Activated T-helper 2 cell treated with anti-CD3 and anti-CD28 coated beads, Interferon-gamma antibody, Interleukin-2, Interleukin-4, amounts not matched to agents 10 μg/mL and 5 μg/mL and 100 μg/mL, durations not matched to agents 14 hours and 24 hours and 36 hours (primary cell): Measurements from ENCODE around the gene PHLPP1. TPM values are rescaled to one million over a fixed set of nuclear protein-coding genes. Genes with fewer than 3 reads are reported as not detected.
A peak's percentile ranks its signal among the peaks of the same experiment; 100 is the strongest.
"Not testable (repeated sequence)": the region's sequence is repeated elsewhere in the genome, so short reads cannot be mapped to it uniquely, and the experiment has no call there.

Source experiments
- DNase-seq: peaks from one replicate; pipeline ENCODE4 v3.0.0; 2021; ENCODE audit warnings: low spot score
- H3K27ac Mint-ChIP-seq: one replicate; pipeline ENCODE4 v1.8.0; 2021; ENCODE audit warnings: mixed read lengths
- H3K27me3 Mint-ChIP-seq: one replicate; pipeline ENCODE4 v1.8.0; 2021; ENCODE audit warnings: low read depth, mixed read lengths
- H3K36me3 Mint-ChIP-seq: one replicate; pipeline ENCODE4 v1.8.0; 2021; ENCODE audit warnings: low read depth, mixed read lengths
- H3K4me1 Mint-ChIP-seq: one replicate; pipeline ENCODE4 v1.8.0; 2021; ENCODE audit warnings: low read depth, mixed read lengths
- H3K4me3 Mint-ChIP-seq: one replicate; pipeline ENCODE4 v1.8.0; 2021; ENCODE audit warnings: low read depth, mild to moderate bottlenecking, moderate library complexity, mixed read lengths
- H3K9me3 Mint-ChIP-seq: one replicate; pipeline ENCODE4 v1.8.0; 2021; ENCODE audit warnings: mixed read lengths
- intact Hi-C: fragments of 100-400 bp; cut with micrococcal nuclease; formaldehyde crosslinking; loops from one replicate; pipeline ENCODE4 v1.15.1; 2023
- total RNA-seq: library from RNA; stranded (reverse); gene quantifications from 2 replicates; pipeline ENCODE4 v1.2.3, GENCODE V29; 2022

Gene PHLPP1
- total RNA-seq, 1 donor from 2014 or later, result 31.1 TPM

DNA sequence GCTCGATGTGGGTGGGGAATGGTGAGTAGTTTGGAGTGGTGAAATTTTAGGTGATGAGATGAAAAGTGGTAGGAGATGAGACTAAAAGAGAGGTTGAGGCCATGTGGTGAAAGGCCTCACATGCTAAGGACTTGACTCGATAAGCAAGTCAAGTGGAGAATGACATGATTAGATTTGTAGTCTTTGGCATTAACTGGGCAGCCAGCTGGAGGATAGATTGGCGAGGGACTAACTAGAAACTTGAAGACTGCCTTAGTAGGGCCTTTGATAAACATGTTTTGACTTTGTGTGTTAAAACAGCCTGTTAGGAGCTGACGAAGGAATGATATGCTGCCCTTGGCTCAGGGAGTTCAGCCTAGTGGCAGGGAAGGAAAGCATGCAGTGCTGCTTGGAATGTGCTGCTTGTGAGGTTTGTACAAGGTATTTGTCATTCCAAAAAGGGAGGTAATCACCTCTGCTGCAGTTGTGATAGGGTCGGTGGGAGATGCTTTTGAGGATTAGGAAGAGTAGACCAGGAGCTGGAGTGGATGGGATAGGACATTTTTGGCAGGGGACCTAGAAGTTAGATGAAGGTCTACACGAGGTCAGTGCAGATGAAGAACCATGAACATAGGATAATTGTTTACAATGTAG is 22.0 kb downstream of the PHLPP1 start:
- intact Hi-C loops, result no loop called here
- no peak for DNase-seq
- H3K9me3 Mint-ChIP-seq, result peaks cover 8% of the 10 kb centered on the region
- H3K36me3 Mint-ChIP-seq, result peaks cover 21% of the 10 kb centered on the region
- peaks cover 29% of the 10 kb centered on the region for H3K4me1 Mint-ChIP-seq
- no peak overlapping the region for H3K27ac Mint-ChIP-seq
- no peak overlapping the region for H3K4me3 Mint-ChIP-seq
- no peaks in the 10 kb centered on the region for H3K27me3 Mint-ChIP-seq

DNA sequence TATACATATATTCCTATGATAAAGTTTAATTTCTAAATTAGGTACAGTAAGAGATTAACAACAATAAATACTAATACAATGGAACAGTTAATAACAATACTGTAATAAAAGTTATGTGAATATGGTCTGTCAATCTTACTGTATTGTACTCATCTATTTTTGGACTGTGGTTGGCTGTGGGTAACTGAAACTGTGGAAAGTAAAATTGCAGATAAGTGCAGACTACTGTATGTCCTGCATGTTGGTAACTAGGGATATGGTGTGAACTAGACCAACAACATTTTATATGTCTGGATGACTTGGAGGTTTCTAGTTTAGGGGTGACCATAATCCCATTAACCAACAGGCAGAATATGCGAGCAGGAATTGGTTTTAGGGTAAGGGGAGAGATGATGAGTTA is 23.3 kb downstream of the PHLPP1 start:
- intact Hi-C loops, result no loop called here
- Mint-ChIP-seq H3K9me3 (no peaks in the 10 kb centered on the region), H3K27me3 (no peaks in the 10 kb centered on the region), H3K4me1 (peaks cover 30% of the 10 kb centered on the region), H3K4me3 (no peak overlapping the region), H3K36me3 (peaks cover 14% of the 10 kb centered on the region), H3K27ac (no peak overlapping the region)
- DNase-seq, result no peak

DNA sequence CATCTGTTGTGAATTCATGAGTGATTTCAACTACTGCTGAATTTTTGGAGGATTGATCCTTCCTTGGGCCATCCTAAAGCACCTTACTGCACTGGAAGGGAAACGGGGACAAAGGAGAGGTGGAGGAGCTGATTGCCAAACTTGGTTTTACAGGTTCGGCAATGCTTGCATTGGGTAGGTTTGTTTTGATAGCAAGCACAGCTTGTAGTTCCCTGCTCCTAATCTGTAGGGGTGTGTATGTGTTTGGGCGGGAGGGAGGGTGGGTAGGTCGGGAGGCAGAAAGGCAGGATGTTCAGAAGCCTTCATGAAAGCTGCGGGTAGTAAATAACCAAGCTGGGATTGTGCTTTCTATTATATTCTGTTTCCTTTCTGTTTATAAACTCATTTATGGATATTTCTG is 24.6 kb downstream of the PHLPP1 start:
- no peak overlapping the region for H3K4me3 Mint-ChIP-seq
- H3K27me3 Mint-ChIP-seq, result no peaks in the 10 kb centered on the region
- H3K27ac Mint-ChIP-seq, result no peak overlapping the region
- no peaks in the 10 kb centered on the region for H3K9me3 Mint-ChIP-seq
- H3K4me1 Mint-ChIP-seq, result peaks cover 33% of the 10 kb centered on the region
- intact Hi-C loops, result no loop called here
- no peak for DNase-seq
- peaks cover 8% of the 10 kb centered on the region for H3K36me3 Mint-ChIP-seq

DNA sequence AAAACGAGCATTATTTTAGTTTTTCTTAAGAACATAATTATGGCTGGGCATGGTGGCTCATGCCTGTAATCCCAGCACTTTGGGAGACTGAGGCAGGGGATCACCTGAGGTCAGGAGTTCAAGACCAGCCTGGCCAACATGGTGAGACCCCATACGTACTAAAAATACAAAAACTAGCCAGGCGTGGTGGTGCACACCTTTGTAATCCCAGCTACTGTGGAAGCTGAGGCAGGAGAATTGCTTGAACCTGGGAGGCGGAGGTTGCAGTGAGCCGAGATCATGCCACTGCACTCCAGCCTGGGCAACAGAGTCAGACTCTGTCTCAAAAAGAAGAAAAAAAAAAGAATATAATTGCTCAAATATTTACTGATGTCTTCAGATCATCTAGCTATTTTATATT is 25.3 kb downstream of the PHLPP1 start:
- not testable (repeated sequence) for DNase-seq, H3K9me3 Mint-ChIP-seq, H3K36me3 Mint-ChIP-seq, H3K27me3 Mint-ChIP-seq, H3K4me3 Mint-ChIP-seq
- intact Hi-C loops, result loop anchor here (1.0 kb wide), 2 partner anchors 31 to 44 kb away; no protein-coding TSS in a partner anchor
- Mint-ChIP-seq H3K4me1 (peaks cover 38% of the 10 kb centered on the region), H3K27ac (peak overlapping the region; percentile 40)

DNA sequence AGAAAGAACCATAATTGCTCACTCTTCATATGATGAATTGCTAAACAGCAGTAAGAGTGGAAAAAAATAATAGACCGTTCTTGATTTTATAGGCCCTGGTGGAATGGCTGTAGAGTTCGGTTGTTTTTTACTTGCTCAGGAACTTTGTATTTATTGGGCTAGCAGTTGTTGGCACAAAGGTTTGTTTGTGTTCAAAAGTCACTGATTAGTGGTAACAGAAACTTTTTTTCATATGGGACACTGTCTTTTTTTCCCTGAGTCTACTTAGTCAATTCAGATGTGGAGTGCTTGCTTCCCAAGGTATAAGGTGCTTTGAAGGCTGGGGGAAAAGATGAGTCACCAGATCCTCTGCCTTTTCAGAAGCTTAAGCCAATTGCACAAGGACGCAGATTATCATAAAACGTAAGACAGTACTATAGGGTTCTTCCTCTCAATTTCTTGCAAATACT is 25.8 kb downstream of the PHLPP1 start:
- H3K9me3 Mint-ChIP-seq, result no peaks in the 10 kb centered on the region
- no peaks in the 10 kb centered on the region for H3K27me3 Mint-ChIP-seq
- H3K27ac Mint-ChIP-seq, result peak overlapping the region; percentile 40
- intact Hi-C loops, result loop anchor here (1.0 kb wide), 2 partner anchors 30 to 43 kb away; no protein-coding TSS in a partner anchor
- no peak overlapping the region for H3K4me3 Mint-ChIP-seq
- peaks cover 8% of the 10 kb centered on the region for H3K36me3 Mint-ChIP-seq
- H3K4me1 Mint-ChIP-seq, result peaks cover 35% of the 10 kb centered on the region
- DNase-seq, result no peak

DNA sequence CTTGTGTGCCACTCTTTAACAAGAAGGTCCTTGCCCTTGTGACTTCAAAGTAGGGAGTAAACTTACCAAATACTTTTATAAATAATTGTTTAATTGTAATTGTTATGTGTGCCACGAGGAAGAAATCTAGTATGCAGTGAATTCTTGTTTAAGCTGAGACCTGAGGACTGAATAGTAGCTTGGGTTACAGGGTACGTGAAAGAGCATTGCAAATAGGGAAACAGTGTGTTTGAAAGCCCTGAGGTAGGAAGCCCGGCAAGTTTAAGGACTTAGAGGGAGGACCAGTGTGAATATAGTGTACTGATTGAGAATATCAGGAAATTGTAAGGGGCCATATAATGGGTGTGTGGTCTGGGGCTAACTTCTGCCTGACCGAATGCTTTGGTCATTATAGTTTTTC is 26.2 kb downstream of the PHLPP1 start:
- H3K4me1 Mint-ChIP-seq, result peaks cover 34% of the 10 kb centered on the region
- intact Hi-C loops, result loop anchor here (1.0 kb wide), 2 partner anchors 30 to 43 kb away; no protein-coding TSS in a partner anchor
- no peak for DNase-seq
- H3K9me3 Mint-ChIP-seq, result no peaks in the 10 kb centered on the region
- no peak overlapping the region for H3K4me3 Mint-ChIP-seq
- H3K36me3 Mint-ChIP-seq, result peaks cover 8% of the 10 kb centered on the region
- no peak overlapping the region for H3K27ac Mint-ChIP-seq
- no peaks in the 10 kb centered on the region for H3K27me3 Mint-ChIP-seq

DNA sequence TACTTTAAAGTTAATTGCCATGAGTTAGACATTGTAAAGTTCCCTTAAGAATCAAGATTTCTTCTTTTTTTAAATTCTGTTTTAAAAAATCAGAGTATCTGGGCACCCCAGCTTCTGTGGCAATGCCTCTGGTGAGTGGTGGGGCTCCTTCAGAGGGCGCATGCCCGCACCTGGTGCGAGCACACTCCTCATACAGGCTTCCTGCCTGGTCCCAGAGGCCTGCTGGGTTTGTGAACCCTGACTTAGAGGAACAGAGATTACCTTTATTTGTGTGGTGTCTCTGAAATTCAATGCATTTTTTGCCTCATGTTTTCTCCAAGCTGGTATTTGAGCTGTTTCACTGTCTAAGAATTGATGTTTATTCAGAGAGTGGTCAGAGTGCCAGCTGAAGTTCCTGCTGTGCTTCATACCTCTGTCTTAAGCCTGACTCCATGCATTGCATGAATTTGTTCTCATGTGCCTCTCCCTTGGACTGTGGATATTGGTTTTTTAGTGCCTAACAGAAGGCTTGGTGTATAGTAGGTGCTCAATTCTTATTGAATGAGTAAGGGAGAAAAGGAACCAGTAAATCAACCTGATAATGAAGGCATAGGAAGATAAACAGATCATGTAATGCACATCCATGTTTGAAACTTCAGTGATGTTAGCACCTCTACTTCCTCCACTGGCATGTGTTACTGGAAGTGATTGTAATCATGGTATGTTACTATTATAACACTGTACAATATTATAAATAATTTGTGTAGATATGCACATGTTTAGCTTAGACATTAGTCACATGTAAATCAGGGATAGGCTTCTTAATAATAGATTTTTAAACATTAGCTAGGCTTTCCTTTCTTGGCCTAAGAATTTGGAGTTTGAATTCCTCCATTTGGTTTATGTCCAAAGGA is 29.0 kb downstream of the PHLPP1 start:
- no peaks in the 10 kb centered on the region for H3K27me3 Mint-ChIP-seq
- no peak overlapping the region for H3K27ac Mint-ChIP-seq
- H3K4me3 Mint-ChIP-seq, result no peak overlapping the region
- DNase-seq, result no peak
- peaks cover 4% of the 10 kb centered on the region for H3K36me3 Mint-ChIP-seq
- H3K9me3 Mint-ChIP-seq, result peaks cover 1% of the 10 kb centered on the region
- H3K4me1 Mint-ChIP-seq, result peaks cover 28% of the 10 kb centered on the region
- intact Hi-C loops, result no loop called here

DNA sequence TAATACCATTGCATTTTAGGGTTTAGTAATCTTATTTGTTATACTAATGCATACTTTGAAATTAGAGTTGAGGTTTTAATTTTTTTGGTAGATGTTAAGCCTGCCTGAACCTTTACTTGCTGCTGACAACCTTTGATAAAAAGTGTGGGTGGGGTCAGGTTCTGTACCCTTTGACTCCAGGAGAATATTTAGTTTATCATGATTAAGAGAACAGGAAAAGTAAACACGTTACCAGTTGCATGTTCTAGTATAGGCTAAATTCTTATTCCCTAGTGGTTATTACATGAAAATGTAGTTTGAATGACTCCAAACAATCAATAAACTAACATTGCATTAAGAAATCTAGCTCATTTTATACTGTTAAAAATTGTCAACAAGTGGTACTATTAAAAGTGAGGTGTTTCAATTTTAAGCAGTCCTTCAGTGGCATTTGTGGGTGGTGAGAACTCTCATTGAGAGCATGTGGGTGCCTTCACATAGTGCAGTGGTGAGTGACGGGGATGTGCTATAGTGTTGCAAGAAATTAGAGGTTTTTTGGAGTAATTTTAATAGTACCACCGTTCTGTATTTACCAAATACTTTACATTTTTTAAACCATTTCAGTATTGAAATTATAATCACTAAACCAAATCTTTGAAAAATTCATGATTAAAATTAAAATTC is 29.9 kb downstream of the PHLPP1 start:
- H3K9me3 Mint-ChIP-seq, result peaks cover 3% of the 10 kb centered on the region
- H3K27ac Mint-ChIP-seq, result no peak overlapping the region
- H3K4me1 Mint-ChIP-seq, result peaks cover 30% of the 10 kb centered on the region
- intact Hi-C loops, result no loop called here
- H3K27me3 Mint-ChIP-seq, result no peaks in the 10 kb centered on the region
- no peak for DNase-seq
- no peak overlapping the region for H3K4me3 Mint-ChIP-seq
- peaks cover 8% of the 10 kb centered on the region for H3K36me3 Mint-ChIP-seq

DNA sequence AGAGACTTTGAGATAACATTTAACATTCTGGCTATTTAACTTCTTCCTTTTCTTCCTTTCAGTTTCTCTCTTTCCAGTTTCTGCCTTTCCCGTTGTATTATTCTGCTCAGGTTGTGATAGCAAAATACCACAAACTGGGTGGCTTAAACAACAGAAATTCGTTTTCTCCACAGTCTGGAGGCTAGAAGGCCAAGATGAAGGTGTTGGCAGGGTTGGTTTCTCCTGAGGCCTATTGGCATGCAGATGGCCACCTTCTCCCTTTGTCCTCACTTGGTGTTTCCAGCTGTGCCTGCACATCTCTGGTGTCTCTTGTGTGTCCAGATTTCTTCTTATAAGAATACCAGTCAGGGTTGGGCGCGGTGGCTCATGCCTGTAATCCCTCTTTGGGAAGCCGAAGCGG is 34.0 kb downstream of the PHLPP1 start:
- DNase-seq, result no peak
- peaks cover 3% of the 10 kb centered on the region for H3K9me3 Mint-ChIP-seq
- H3K4me3 Mint-ChIP-seq, result no peak overlapping the region
- H3K27me3 Mint-ChIP-seq, result no peaks in the 10 kb centered on the region
- peaks cover 12% of the 10 kb centered on the region for H3K36me3 Mint-ChIP-seq
- H3K27ac Mint-ChIP-seq, result no peak overlapping the region
- intact Hi-C loops, result no loop called here
- H3K4me1 Mint-ChIP-seq, result peaks cover 21% of the 10 kb centered on the region

DNA sequence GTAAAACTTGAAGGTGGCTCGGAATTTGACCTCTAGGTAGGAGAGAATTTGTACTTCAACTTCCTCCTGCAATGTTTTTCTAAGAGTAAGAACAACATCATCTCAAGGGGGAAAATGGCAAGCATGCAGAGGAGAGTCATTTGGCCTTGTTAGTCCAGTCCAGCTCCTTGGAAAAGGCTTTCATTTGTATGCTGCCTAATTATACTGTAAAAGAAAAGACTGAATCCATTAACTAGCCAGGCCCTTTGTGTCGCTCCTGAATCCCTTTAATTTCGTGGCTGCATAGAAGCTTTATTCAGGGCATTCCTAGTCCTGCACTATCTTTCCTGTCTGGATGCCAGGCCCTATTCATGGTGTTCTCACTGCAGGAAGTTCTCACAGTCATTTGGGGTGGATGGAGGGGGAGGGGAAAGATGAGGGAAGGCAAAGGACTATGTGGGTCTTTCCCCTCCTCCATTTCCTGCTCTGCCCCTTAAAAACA is 36.0 kb downstream of the PHLPP1 start:
- Mint-ChIP-seq H3K9me3 (peaks cover 3% of the 10 kb centered on the region), H3K27me3 (no peaks in the 10 kb centered on the region), H3K4me3 (no peak overlapping the region), H3K4me1 (peaks cover 15% of the 10 kb centered on the region), H3K36me3 (peaks cover 23% of the 10 kb centered on the region), H3K27ac (no peak overlapping the region)
- no peak for DNase-seq
- intact Hi-C loops, result no loop called here

DNA sequence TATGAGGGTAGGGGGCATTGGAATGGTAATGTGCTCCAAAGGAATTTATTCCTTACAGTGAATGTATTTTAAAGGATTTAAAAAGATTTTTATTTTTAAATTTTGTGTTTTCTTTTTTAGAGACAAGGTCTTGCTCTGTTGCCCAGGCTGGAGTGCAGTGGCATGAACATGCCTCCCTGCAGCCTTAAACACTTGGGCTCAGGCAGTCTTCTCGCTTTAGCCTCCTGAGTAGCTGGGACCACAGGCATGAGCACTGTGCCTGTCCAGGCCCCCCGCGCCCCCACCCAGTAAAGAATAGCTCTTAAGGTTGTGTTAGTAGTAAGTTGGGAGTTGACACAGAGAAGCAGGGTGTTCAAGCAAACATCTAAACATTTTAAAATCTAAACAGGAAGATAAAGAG is 36.6 kb downstream of the PHLPP1 start:
- peaks cover 15% of the 10 kb centered on the region for H3K4me1 Mint-ChIP-seq
- intact Hi-C loops, result no loop called here
- peaks cover 28% of the 10 kb centered on the region for H3K36me3 Mint-ChIP-seq
- peaks cover 3% of the 10 kb centered on the region for H3K9me3 Mint-ChIP-seq
- H3K27ac Mint-ChIP-seq, result no peak overlapping the region
- no peak for DNase-seq
- no peaks in the 10 kb centered on the region for H3K27me3 Mint-ChIP-seq
- no peak overlapping the region for H3K4me3 Mint-ChIP-seq

DNA sequence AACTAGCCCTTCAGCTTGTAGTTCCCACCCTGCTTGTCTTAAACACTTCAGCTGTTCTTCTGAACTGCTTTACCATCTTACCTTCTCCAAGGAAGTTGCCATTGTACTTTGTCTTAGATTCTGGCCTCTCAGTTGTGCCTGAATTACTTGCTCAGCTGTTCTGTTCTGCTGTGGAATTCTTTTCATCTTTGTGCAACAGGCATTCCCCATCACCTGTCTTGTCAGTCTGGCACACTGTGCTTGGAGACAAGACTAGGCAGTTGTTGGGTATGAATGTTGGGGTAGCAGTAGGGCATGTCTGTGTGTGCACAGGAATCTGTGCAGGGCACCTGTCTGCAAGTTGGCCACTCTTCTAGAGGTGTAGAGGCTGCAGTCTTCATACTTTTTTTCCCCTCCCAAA is 38.7 kb downstream of the PHLPP1 start:
- intact Hi-C loops, result no loop called here
- no peak overlapping the region for H3K4me3 Mint-ChIP-seq

More for the DNA sequence above, 38.7 kb downstream of the PHLPP1 start:
- H3K36me3 Mint-ChIP-seq, result peaks cover 27% of the 10 kb centered on the region
- no peak overlapping the region for H3K27ac Mint-ChIP-seq
- H3K4me1 Mint-ChIP-seq, result peaks cover 23% of the 10 kb centered on the region
- H3K9me3 Mint-ChIP-seq, result peaks cover 3% of the 10 kb centered on the region
- no peaks in the 10 kb centered on the region for H3K27me3 Mint-ChIP-seq
- no peak for DNase-seq
